ENCODE data around the gene ALDH1B1. TPM values are rescaled to one million over a fixed set of nuclear protein-coding genes. Genes with fewer than 3 reads are reported as not detected.
A peak's percentile ranks its signal among the peaks of the same experiment; 100 is the strongest.

Gene ALDH1B1
- total and polyA plus RNA-seq, 2 of the 13 experiments (the other 11 are each of a cell fraction or from before 2014, with no cell fraction given): 45.1 to 125 TPM

DNA sequence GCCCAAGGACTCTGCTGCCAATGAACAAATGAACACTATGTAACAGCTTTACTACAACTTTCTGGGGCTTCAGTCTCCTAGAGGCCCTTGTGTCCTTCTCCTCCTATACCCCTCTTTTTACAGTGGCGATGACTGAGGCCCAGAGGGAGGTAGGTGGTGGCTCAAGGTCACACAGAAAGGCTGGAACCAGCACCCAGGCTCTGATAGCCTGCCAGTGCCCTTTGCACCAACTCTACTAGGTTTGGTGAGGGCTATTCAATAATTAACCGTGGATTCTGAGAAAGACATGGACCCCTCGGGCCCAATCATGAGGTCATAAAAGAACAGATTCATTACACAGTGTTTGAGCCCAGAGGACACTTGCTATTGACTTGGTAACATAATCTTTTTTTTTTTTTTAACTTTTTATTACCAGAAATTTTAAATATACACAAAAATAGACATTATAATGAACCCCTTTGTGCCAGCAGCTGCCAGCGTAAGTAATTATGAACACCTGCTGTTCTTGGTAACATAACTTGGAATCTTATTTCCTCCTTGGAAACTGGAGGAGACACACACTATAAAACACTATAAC lies 6.1 kb upstream of the ALDH1B1 start (continued):
- no peak for TF ChIP-seq STAT6 (CRISPR knock-in tag; IDR thresholded peaks at IDR 0.05; ENCODE audit: borderline replicate concordance)
- TF ChIP-seq HHEX (CRISPR knock-in tag; IDR thresholded peaks at IDR 0.05): no peak
- TF ChIP-seq RORA (CRISPR knock-in tag; IDR thresholded peaks at IDR 0.05): no peak
- no peak for TF ChIP-seq ZBTB3 (CRISPR knock-in tag; IDR thresholded peaks at IDR 0.05; ENCODE audit: borderline replicate concordance, low read depth)
- TF ChIP-seq GABPB1 (CRISPR knock-in tag; IDR thresholded peaks at IDR 0.05): no peak; the same call in 1 of the 2 replicates
- TF ChIP-seq KAT8 (CRISPR knock-in tag; IDR thresholded peaks at IDR 0.05): no peak
- no peak for TF ChIP-seq REL (CRISPR knock-in tag; conservative IDR thresholded peaks at IDR 0.05)
- TF ChIP-seq AGO1 (IDR thresholded peaks at IDR 0.05; ENCODE audit: low read depth, low read length, poor library complexity, severe bottlenecking): no peak
- no peak for TF ChIP-seq CSRNP2 (CRISPR knock-in tag; conservative IDR thresholded peaks at IDR 0.05; ENCODE audit: low read depth)
- TF ChIP-seq, protein P1, sequence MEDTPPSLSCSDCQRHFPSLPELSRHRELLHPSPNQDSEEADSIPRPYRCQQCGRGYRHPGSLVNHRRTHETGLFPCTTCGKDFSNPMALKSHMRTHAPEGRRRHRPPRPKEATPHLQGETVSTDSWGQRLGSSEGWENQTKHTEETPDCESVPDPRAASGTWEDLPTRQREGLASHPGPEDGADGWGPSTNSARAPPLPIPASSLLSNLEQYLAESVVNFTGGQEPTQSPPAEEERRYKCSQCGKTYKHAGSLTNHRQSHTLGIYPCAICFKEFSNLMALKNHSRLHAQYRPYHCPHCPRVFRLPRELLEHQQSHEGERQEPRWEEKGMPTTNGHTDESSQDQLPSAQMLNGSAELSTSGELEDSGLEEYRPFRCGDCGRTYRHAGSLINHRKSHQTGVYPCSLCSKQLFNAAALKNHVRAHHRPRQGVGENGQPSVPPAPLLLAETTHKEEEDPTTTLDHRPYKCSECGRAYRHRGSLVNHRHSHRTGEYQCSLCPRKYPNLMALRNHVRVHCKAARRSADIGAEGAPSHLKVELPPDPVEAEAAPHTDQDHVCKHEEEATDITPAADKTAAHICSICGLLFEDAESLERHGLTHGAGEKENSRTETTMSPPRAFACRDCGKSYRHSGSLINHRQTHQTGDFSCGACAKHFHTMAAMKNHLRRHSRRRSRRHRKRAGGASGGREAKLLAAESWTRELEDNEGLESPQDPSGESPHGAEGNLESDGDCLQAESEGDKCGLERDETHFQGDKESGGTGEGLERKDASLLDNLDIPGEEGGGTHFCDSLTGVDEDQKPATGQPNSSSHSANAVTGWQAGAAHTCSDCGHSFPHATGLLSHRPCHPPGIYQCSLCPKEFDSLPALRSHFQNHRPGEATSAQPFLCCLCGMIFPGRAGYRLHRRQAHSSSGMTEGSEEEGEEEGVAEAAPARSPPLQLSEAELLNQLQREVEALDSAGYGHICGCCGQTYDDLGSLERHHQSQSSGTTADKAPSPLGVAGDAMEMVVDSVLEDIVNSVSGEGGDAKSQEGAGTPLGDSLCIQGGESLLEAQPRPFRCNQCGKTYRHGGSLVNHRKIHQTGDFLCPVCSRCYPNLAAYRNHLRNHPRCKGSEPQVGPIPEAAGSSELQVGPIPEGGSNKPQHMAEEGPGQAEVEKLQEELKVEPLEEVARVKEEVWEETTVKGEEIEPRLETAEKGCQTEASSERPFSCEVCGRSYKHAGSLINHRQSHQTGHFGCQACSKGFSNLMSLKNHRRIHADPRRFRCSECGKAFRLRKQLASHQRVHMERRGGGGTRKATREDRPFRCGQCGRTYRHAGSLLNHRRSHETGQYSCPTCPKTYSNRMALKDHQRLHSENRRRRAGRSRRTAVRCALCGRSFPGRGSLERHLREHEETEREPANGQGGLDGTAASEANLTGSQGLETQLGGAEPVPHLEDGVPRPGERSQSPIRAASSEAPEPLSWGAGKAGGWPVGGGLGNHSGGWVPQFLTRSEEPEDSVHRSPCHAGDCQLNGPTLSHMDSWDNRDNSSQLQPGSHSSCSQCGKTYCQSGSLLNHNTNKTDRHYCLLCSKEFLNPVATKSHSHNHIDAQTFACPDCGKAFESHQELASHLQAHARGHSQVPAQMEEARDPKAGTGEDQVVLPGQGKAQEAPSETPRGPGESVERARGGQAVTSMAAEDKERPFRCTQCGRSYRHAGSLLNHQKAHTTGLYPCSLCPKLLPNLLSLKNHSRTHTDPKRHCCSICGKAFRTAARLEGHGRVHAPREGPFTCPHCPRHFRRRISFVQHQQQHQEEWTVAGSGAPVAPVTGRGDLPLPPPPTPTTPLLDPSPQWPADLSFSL (CRISPR knock-in tag; IDR thresholded peaks at IDR 0.05): no peak
- TF ChIP-seq ZFP90 (CRISPR knock-in tag; IDR thresholded peaks at IDR 0.05; ENCODE audit: borderline replicate concordance): no peak
- TF ChIP-seq SALL2 (CRISPR knock-in tag; IDR thresholded peaks at IDR 0.05): no peak
- TF ChIP-seq ZNF570 (CRISPR knock-in tag; IDR thresholded peaks at IDR 0.05; ENCODE audit: borderline replicate concordance): no peak
- TF ChIP-seq, protein P2, sequence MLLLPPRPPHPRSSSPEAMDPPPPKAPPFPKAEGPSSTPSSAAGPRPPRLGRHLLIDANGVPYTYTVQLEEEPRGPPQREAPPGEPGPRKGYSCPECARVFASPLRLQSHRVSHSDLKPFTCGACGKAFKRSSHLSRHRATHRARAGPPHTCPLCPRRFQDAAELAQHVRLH (CRISPR knock-in tag; IDR thresholded peaks at IDR 0.05; ENCODE audit: borderline replicate concordance, low read depth): 0 out of 2 replicates have a peak, but pooled peaks have one; percentile 38
- 0 out of 2 replicates have a peak, but pooled peaks have one; percentile 20 for TF ChIP-seq RXRA (CRISPR knock-in tag; IDR thresholded peaks at IDR 0.05)
- TF ChIP-seq U2AF2 (IDR thresholded peaks at IDR 0.05; ENCODE audit: low read depth, low read length): no peak
- TF ChIP-seq ZFP1 (CRISPR knock-in tag; IDR thresholded peaks at IDR 0.05): no peak
- no peak for TF ChIP-seq JARID2 (CRISPR knock-in tag; IDR thresholded peaks at IDR 0.05; ENCODE audit: insufficient replicate concordance)

Data from HepG2 (cell line).